Medulla oblongata (tissue), 1 donor: ENCODE results near the gene LANCL3.

ENCODE experiments used
- DNase-seq: peaks from one replicate; pipeline ENCODE4 v3.0.0-alpha.2; 2015; ENCODE audit errors: extremely low spot score

LANCL3 gene

DNA sequence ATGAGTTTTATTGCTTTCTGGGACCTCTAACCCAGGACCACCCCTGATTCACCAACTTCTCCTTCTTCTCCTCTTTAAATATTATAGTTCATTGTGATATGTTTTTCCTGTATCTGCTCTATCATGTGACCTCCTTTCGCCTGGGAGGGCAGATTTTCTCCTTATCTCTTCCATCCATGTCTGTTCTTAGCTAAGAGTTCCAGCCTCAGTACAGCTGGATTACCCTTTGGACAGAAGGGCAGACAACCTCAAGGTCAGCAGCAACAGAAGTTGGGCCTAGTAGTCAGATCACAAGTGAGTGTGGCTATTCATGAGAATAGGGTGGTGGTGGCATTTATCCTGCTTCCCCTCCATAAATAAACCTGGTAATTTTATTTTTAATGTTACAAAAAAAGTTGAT is 108.4 kb downstream of the LANCL3 start:
- DNase-seq = no peak

DNA sequence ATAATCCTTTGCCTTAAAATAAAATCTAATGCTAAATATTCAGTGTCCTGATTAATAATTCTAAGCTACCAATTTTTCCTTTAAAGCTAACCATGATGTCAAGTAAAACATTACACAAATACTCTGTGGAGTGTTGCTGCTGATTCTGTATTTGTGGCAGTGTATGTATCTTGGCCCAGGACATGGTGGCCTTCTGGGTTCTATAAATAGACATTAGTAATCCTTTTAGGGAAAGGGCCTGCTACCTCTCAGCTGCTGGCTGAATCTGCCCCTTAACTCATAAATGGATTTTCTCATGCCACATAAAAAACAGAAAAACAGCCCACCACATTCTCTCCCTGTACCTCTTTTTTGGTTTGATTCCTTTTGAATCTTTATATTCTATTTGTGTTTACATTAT is 113.0 kb downstream of the LANCL3 start:
- no peak for DNase-seq

DNA sequence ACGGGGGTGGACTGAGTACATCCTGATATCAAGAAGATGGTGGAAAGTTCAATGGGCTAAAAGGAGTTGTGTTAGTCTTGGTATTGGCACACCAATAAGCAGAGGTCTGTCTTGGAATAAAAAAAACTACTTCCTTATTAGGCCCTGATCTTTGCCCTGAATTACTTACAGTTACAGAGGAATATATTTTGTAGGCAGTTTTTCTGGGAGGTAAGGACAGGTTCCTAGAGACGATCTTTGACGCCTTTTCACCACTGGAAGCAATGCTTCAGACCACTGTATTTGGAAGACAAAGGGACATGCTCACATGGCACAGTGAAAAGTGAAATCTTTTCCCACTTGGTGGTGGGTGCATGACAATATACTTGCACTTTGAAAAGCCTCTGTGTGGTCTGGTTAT is 113.5 kb downstream of the LANCL3 start:
- DNase-seq = no peak

DNA sequence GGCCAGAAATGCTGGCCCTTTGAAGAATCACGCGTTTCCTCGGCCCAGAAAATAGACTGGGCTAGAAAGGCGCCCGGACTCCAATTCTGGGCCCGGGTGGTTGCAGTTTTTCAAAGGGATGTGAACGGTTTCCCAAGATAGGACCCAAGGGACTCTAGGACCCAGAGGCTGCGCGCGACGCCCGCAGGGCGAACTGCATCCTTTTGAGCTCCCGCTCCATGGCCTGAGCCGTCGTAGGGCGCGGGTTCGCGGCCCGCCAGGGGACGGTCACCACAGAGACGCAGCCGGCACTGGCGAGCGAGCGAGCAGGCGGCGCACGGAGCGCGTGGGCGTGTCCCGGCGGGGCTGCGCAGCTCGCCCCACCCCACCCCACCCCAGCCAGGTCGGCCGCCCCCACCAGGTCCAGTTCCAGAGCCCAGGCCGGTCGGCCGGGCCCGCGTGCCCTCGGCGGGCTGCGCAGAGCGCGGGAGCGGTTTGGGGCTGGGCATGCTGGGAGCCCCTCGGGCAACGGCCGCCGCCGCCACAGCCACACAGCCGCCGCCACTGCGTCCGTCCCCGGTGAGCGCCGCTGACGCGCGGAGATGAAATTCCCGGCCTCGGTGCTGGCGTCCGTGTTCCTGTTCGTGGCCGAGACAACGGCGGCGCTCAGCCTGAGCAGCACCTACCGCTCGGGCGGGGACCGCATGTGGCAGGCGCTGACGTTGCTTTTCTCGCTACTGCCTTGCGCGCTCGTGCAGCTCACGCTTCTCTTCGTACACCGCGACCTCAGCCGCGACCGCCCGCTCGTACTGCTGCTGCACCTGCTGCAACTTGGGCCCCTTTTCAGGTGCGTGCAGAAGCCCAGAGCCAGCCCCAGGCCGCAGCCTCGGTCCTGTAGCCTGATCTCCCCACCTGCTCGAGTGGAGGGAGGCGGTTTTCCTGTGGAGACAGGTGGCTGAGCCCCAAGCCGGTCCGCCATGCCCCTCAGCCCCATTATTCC is 114.2 kb downstream of the LANCL3 start, which contains the start of gene XK:
XK (plus strand) TSS at position 411 of the 979 bp plus-strand sequence; CDS start at position 582, 171 bp downstream.
- DNase-seq = no peak

DNA sequence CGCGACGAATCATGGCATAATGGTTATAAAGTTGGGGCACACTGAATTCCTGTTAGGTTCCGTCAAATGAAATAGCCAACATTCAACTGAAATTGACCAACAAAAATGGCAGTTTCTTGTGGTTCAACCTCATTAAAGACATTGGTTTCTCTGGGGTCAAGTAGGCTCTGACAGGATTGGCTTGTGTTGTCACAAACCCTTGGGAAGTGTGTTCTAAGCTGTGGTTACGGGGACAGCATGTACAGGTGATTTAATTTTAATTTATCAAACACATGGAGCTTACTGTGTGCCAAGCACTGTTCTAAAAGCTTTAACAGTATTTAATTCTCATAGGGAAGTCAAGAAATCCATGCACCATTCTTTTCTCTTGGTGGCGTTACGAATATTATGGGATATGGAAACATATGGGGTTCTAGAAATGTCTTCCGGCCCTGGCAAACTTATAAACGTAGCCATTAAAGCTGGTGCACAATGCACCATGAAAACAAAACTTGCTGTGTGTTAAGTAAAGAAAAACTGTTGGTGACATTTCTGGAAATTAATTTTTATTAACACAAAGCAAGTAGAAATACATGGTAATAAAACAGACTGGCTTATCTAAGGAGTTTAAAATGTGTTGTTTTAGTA is 115.0 kb downstream of the LANCL3 start:
- no peak for DNase-seq

DNA sequence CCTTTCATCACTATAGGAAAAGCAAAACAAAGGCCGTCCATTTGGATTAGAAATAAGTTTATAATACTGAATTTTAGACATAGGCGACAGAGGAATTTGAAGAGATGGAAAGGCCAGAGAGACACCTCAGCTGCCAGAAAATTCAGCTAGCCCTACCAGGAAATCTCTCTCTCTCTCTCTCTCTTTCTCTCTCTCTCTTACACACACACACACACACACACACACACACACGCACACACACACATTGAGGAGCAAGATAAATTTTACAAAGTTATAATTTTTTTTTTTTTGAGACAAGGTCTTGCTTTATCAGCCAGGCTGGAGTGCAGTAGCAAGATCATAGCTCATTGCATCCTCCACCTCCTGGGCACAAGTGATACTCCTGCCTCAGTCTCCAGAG is 115.5 kb downstream of the LANCL3 start:
- DNase-seq = no peak

DNA sequence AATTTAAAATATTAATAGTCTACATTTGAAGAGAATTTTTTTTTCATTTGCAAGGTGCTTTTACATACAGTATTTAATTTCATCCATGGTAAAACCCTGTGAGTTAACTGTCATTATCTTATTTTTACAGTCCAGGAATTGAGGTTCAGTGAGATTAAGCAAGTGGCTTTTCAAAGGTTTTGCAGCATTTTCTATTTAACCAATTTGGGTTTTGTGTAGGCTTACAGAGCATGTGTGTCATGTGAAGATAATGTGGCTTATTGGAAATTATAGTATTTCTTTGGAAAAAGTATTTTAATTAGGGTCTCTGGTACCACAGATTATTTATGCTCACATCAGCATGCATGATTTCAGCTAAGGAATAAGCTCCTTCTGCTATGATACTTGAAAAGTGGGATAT is 118.7 kb downstream of the LANCL3 start:
- DNase-seq = no peak

DNA sequence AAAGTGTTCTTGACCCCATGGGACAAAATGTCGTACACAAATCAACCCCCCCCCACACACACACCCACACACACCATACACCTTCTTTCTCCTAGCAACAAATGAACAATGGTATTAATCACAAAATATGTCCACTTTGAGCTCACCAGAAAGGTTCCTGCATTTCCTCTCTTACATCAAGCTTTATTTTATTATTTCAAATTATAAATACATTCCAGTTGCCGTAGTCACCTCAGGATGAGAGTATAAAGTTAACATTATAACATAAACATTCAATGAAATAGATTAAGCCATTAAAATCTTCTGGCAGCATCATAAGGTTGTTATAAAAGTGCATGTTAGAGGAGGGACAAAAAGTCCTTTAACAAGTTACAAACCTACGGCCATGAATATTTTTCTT is 121.5 kb downstream of the LANCL3 start:
- no peak for DNase-seq

DNA sequence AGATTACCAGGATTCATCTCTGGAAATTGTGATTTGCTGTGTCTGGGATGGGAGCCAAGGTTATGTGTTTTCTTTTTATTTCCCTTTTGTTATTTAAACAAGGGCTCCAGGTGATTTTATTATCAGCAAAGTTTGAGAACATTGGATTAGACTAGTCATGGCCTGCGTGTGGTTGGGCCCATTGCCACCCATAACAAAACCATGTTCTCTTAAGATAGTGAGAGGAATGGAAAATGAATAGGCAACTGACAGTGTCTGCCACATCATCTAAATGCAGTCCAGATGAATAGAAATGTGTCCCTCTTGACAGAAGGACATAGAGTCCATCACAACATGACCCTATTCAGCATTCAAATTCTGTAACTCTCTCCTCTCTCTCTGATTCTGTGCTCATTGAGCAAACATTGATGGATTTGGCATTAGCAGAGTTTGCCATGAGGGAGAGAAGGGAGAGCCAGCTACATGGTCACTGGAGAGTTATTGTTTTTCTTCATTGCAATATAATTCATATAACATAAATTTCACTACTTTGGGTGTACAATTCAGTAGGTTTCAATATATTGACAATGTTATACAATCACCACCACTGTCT is 125.8 kb downstream of the LANCL3 start:
- DNase-seq = no peak

DNA sequence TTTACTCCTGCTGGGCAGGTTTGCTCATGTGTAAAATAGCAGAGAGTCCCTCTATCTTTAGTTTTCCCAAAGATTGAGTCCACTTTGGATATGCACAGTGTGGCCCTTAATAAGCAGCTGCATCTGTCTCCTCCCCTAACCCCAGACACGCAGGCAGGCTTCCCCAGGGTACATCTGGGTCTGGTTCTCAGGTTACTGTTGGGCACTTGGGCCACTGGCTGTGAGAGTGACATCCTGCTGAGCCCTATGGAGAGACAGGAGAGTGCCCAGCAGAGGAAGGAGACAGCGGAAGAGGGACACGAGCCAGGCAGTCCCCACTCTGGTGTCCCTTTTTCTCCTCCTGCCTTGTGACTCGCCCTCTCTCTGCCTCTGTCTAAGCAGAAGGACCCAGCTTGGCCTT is 130.1 kb downstream of the LANCL3 start:
- DNase-seq = no peak

DNA sequence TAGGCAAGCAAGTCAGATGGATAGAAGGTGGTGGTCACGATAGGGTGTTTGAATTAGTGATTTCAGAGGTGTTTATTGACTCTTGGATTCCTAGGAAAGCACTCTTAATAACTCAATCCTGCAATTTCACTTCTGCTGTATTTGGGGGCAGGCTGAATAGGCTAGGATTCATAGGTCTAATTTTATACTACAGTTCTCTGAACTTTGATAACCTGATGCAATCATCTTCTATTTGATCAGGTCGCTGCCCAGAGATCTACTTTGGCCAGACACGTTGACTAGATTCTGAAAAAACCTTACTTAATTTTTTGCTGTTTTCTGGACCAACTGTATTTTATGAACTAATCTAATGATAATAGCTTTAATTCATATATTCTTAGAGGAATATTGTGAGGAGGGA is 140.5 kb downstream of the LANCL3 start:
- no peak for DNase-seq

DNA sequence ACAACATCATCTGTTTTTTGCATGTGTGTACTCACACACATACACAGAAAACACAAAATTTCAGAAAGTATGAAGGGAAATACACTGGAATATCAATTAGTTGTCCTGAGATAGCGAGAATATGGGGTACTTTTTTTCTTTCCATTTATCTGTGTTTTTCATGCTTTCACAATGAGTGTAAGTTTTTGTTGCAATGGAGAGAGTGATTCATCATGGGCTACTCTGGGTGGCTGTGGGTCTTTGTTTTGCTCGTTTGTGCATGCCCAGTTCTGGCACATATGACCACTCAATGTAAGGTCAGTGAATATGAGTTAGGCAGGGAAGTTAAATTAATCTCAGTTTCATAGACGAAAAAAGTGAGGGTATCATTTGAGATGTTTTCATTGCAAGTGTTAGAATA is 141.0 kb downstream of the LANCL3 start:
- no peak for DNase-seq

DNA sequence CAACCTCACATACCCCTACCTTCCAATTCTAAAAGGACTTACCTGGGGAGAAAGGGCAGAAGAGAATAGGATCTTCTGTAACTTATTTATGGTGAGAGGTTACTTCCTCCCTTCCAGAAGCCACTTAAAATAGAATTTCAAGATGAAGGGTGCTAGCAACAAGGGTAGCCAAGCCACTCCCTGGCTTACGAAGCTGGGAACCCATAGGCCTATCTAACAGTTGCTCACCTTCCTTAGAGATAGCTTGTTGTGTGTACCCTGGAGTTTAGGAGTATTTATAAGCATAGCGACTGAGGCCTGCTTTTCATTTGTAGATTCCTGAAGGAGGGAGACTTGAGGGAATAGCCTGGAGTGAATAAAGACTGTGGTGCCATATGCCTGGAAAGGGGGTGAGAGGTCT is 143.0 kb downstream of the LANCL3 start:
- DNase-seq = no peak

DNA sequence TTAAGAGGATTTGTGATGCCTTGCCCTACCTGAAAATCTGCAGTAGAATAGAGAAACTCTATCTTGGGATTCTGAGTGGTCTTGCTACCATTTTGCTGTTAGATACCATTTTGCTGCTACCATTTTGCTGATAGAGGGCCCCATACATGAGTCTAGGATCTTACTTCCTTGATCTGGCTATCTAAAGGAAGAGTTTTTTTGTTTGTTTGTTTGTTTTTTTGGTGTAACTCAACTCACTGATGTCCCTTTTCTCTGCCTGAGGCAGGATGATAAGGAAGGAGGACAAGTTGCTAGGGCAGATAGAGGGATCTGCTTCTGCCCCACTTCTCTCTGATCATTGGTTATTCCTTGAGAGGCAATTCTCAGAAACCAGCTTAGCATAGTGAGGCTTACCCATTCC is 145.1 kb downstream of the LANCL3 start:
- no peak for DNase-seq

DNA sequence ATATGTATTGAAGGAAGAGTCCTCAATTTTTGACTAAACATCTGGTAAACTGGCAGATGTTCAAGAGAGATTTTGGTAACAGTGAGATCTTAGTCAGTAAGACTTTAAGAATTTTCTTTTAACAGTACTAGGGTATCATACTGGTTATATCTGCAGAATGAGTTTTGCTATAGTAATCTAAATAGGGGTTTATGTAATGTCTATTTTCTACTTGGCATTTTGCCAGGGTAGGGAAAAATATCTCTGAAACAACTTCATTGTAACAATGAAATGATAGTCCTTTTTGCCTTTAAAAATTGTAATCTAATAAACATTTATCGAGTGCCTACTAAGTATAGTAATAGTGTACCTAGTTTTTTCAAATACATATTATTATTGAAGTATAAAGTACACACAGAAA is 146.2 kb downstream of the LANCL3 start:
- DNase-seq = no peak

DNA sequence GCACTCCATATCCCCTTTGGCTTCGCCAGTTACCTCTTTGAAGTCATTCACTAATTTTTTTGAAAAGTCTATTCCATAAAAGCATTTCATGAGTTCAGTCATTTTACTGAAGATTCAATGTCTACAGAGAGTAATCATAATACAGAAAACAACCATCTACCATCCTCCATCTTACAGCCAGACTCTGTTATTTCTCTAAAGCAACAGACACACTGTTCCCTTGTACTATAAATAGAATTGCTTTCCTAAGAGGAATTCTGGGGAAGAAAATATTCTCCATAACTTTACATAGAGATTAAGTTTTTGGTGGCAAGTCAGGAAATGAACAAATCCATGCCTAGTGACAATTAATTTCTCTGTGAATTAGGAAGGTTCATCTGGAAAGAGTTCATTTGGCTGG is 151.1 kb downstream of the LANCL3 start:
- DNase-seq = no peak

DNA sequence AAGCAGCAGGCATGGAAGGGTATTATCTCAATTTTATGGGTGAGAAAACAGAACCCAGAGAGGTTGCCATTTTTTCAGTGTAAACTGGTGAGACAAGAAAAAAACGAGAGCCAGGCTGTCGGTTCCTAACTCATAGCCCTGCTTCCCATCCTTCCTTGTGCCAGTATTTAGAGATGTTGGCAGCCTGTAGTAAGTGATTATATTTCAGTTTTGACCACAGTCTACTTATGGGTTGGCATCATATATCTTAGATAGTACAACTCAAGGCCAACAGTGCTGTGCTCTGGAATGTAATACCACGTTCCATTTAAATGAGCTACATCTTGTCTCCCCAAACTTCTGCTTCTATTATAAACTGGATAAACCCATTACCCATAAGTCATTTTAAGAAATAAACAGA is 154.9 kb downstream of the LANCL3 start:
- no peak for DNase-seq
